Measurements from ENCODE around the gene RXFP1.

Gene RXFP1

GRCh38 chr4:158688813-158689212, 167.1 kb downstream of the RXFP1 start:
- DNase-seq (ENCODE audit: low read depth) = no peak
- no peak overlapping the region for H3K4me3 ChIP-seq (ENCODE audit: low read depth, low read length)
- TF ChIP-seq CTCF (IDR thresholded peaks at IDR 0.05; ENCODE audit: low read depth, low read length) = no peak
- TF ChIP-seq POLR2A (IDR thresholded peaks at IDR 0.05; ENCODE audit: extremely low read depth, insufficient read length) = no peak
- no peak for TF ChIP-seq MYC (IDR thresholded peaks at IDR 0.05; ENCODE audit: low read depth, low read length)
- TF ChIP-seq, protein P1, sequence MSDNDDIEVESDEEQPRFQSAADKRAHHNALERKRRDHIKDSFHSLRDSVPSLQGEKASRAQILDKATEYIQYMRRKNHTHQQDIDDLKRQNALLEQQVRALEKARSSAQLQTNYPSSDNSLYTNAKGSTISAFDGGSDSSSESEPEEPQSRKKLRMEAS (IDR thresholded peaks at IDR 0.05; ENCODE audit: low read depth, low read length) = no peak

Measured in NB4 (cell line).